Epidermal melanocyte (primary cell): ENCODE data around the gene SMPD2.

Experiments
- DNase-seq: peaks from one replicate; pipeline ENCODE4 v3.0.0; 2011; ENCODE audit warnings: low spot score; ENCODE audit not compliant: insufficient read length

The SMPD2 gene

GRCh38 chr6:109440331-109441068, at the start of gene SMPD2, which contains the start of gene PPIL6:
Gene SMPD2, plus strand, starts transcription at chr6:109440724. Its CDS starts 398 bp downstream, at chr6:109441122.
Gene PPIL6, minus strand, starts transcription at chr6:109440628. Its CDS starts 38 bp downstream, at chr6:109440590.
- DNase-seq, result peak; percentile 79

- DNase-seq, result no peak
Measured at GRCh38 chr6:109393157-109393885, 47.2 kb upstream of the SMPD2 start.

- DNase-seq, result no peak
Measured at GRCh38 chr6:109393886-109394281, 46.6 kb upstream of the SMPD2 start.

GRCh38 chr6:109396046-109396718, 44.3 kb upstream of the SMPD2 start:
- DNase-seq, result no peak

GRCh38 chr6:109397020-109397419, 43.5 kb upstream of the SMPD2 start:
- DNase-seq, result no peak

GRCh38 chr6:109406196-109406595, 34.3 kb upstream of the SMPD2 start:
- DNase-seq, result no peak

- no peak for DNase-seq
Measured at GRCh38 chr6:109411034-109411433, 29.5 kb upstream of the SMPD2 start.

- DNase-seq, result no peak
Measured at GRCh38 chr6:109417646-109418045, 22.9 kb upstream of the SMPD2 start.

- no peak for DNase-seq
Measured at GRCh38 chr6:109420751-109421150, 19.8 kb upstream of the SMPD2 start.

- no peak for DNase-seq
Measured at GRCh38 chr6:109421184-109421583, 19.3 kb upstream of the SMPD2 start.

- DNase-seq, result no peak
Measured at GRCh38 chr6:109424946-109425345, 15.6 kb upstream of the SMPD2 start.

- DNase-seq, result no peak
Measured at GRCh38 chr6:109428889-109429477, 11.5 kb upstream of the SMPD2 start.

- DNase-seq, result no peak
Measured at GRCh38 chr6:109429496-109429895, 11.0 kb upstream of the SMPD2 start.

GRCh38 chr6:109434456-109434855, 6.1 kb upstream of the SMPD2 start:
- peak; percentile 51 for DNase-seq

- no peak for DNase-seq
Measured at GRCh38 chr6:109436041-109436440, 4.5 kb upstream of the SMPD2 start.

- no peak for DNase-seq
Measured at GRCh38 chr6:109441069-109441816, 719 bp downstream of the SMPD2 start.

- no peak for DNase-seq
Measured at GRCh38 chr6:109442393-109442924, 1.9 kb downstream of the SMPD2 start.

- DNase-seq, result no peak
Measured at GRCh38 chr6:109443425-109443950, 3.0 kb downstream of the SMPD2 start.

GRCh38 chr6:109445382-109445781, 4.9 kb downstream of the SMPD2 start:
- no peak for DNase-seq

- DNase-seq, result no peak
Measured at GRCh38 chr6:109446072-109446471, 5.5 kb downstream of the SMPD2 start.

- no peak for DNase-seq
Measured at GRCh38 chr6:109446541-109446940, 6.0 kb downstream of the SMPD2 start.
